ENCODE measurements around the gene LIX1.

The LIX1 gene

DNA sequence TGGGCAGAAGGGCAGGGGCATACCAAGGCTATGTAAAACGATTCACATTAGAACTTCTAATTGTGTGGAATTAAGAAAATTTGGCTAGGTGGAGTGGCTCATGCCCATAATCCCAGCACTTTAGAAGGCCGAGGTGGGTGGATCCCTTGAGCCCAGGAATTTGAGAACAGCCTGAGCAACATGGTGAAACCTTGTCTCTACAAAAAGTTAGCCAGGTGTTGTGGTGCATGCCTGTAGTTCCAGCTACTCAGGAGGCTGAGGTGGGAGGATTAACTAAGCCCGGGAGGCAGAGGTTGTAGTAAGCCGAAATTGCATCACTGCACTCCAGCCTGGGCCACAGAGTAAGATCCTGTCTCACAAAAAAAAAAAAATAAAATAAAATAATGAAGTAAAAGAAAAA, 65.2 kb downstream of the LIX1 start:
- DNase-seq (ENCODE audit: extremely low read depth in 1 of 2, low read depth in 1 of 2) = no peak

DNA sequence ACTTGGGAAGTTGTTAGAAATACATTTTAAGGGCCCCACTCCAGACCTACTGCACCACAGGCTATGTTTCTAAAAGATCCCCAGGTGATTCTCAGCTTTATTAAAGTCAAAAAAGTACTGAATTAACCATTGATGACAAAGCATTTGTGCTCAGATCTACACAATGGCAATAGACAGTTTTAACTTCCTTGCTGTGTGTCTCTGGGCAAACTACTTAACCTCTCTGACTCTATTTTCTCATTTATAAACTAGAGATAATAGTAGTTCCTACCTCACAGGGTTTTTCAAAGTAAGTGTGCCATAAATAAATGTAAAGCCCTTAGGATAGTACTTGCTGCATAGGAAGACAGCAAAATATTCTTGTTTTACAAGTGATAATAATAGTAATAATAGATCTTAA, 66.3 kb downstream of the LIX1 start:
- DNase-seq (ENCODE audit: extremely low read depth in 1 of 2, low read depth in 1 of 2) = no peak

DNA sequence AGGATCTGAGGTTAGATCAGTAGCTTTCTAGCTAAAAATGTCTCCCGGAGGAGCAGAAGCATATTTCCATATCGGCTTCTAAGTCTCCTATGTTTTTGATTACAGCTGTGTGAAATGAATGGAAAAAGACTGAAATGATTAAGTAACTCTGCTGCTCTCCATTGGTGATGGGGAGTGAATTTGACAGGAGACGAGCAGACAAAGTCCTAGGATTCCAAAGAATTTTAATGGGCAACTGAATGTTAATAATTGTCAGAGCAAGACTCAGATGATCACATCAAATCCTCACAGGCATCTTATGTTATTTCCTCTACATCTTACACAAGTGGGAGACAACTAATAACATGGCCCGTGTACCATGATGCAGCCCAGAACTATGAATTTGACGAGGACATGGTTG, 66.8 kb downstream of the LIX1 start:
- no peak for DNase-seq (ENCODE audit: extremely low read depth in 1 of 2, low read depth in 1 of 2)

DNA sequence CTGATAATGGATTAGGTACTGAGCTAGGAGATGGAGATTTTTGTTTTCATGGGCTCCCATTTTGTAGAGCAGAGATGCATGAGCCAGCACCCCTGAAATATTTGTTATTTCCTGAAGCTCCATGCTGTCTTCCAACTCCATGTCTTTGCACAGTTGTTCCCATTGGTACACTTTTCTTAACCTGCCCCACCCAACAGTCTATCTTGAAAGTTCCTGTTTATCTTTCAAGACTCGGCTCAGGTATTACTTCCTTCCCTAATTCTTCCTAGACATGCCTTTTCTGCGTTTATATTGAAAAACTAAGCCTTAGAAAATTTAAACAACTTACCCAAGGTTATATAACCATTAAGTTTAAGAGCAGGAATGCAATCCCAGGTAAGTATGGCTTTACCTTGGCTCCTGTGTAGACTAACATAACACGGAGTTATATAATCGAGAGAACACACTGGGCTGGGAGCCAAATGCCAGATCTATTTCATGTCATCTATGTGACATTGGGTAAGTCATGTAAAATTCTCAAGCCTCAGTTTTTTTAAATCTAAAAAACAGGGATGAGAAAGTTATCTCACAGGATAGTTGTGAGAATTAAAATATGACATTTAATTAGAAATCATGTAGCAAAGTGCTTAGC, 67.4 kb downstream of the LIX1 start:
- DNase-seq (ENCODE audit: extremely low read depth in 1 of 2, low read depth in 1 of 2) = no peak

DNA sequence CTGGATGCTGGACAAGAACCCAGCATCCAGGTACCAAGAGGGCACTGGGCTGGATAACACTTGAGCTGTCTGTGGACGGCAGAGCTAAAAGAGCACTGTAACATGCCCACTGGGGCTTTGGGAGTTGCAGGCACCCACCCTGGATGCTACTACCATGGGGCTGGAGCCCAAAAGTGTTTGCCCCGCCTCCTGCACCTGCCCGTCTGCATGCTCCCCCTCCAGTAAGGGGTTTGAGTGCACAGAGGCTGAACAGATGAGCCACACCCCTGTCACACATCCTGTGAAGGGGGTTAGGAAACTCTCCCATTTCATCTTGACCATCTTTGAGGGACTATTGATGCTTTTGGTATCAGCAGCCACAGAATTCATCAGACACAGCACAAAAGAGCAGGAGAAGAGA, 69.0 kb downstream of the LIX1 start:
- no peak for DNase-seq (ENCODE audit: extremely low read depth in 1 of 2, low read depth in 1 of 2)

DNA sequence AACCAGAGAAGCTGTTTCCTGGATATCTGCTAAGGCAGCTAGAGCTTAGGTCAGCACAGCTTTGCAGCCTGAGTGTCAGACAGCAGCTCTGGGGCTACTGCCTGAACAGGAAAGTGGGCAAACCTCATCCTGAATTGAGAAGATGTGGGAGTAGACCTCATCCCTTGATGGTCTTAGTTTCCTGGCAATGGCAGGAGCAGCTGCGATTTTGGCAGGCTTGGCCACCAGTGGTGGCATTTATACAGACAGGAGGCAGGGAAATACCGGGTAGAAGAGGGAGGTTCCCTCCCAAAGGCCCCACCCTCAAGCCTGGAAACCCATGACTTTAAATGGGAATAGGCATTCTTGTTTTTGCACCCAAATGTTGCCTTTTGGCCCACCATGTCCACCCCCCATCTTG, 69.7 kb downstream of the LIX1 start:
- DNase-seq (ENCODE audit: extremely low read depth in 1 of 2, low read depth in 1 of 2) = no peak

DNA sequence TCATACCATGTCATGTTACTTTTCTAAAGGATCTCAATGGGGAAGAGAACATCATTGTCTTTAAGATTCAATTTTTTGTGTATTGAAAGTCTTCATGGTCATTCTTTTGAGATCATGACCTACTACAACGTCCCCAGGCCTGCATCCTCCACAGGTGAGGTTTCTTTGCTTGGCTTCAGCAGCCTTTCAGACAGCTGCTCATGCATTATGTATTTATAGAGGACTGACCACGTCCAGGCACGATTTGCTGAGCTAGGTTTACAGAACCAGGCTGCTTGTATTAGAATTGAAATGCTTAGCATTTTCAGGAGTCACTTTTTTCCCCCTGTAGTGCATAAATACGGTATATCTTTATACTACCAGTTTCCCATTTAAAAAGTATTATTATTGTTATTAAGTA, 70.4 kb downstream of the LIX1 start:
- DNase-seq (ENCODE audit: extremely low read depth in 1 of 2, low read depth in 1 of 2) = no peak

DNA sequence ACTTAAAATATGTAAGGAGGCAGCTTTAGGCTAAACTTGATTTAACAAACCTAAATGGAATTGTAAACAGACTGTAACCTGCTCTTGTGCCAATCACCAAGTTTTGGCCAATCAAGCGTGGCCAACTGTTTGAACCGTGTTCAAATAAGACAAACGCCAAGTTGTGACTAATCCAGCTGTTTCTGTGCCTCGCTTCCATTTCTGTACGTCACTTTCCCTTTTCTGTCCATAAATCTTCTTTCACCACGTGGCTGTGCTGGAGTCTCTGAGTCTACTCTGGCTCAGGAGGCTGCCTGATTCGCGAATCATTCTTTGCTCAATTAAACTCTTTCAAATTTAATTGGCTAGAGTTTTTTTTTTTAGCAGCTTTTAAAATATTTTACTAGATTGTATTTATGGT, 71.3 kb downstream of the LIX1 start:
- DNase-seq (ENCODE audit: extremely low read depth in 1 of 2, low read depth in 1 of 2) = no peak

DNA sequence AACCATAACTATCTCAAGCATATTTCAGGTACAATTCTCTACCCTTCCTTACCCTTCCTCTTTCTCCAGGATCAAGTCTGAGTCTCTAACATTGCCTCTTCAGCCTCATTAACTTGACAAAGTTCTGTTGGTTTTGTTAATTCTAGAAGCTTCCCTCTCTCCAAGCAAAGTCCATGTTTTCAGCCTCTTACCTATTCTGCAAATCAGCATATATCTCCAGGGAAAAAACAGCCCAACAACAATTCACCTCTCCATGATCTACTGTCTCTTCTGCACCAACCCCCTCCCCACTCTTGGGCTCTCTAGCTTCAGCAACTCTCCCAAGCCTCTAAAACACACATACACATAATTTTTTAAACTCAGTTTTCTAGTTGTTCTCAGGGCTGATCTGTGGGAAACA, 72.2 kb downstream of the LIX1 start:
- DNase-seq (ENCODE audit: extremely low read depth in 1 of 2, low read depth in 1 of 2) = no peak

DNA sequence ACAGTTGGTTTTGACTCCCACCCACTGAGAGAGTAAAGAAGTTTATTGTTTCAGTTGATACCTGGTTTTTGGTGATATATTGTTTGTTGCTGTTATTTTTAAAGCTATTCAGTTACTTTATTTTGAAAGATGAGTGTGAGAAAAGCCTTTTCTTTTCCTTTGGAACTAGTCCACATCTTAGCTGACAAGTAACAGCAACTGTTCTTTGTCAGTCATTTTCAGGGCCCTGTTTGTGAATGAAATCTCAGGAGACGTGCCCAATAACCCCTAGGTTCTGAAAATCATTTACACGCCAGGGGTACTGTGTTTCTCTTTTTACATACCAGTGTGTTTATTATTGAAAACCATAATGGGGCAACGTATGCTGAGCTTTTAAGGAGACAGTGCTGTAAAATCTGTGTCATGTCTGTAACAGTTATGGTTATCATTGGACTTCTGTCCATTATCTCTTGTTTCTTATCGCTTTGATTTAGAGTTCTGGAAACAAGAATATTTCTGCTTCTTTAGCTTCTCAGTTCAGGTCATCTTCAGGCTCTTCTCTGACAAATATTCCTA, 75.0 kb downstream of the LIX1 start:
- DNase-seq (ENCODE audit: extremely low read depth in 1 of 2, low read depth in 1 of 2) = no peak

DNA sequence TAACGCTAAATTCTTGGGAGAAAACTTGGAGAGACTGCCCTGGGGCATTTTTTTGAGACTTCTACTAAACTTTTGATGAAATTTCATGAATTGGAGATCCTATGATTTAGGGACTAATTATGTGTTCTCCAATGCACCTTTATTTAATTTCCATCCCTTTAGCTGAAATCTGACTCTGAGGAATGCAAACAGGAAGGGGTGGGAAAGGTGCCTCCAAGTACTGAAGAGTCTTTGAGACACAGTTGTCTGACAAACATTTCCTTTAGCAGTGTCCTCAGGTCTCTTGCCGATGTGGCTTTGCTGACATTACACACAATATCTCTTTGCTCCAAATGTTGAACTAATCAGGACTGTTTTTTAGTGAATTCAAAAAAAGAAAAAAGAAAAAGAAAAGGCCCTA, 76.9 kb downstream of the LIX1 start:
- no peak for DNase-seq (ENCODE audit: extremely low read depth in 1 of 2, low read depth in 1 of 2)

DNA sequence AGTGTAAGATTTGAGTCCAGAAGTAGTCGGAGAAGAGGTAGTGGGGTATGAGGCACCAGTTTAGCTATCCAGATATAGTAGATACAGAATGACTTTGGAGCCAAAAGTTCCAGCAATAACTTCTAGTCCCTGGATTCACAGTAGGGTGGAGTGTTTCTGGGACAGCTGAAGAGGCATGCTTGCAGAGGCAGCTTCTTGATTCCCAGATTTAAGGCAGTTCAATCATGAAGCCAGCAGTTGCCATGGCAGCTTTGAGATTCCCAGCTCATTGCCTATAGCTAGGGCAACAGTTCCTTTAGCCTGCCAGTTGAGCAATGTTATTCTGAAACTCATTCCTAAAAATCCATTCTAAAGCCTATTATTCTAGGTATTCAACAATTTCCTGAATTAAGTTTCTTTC, 79.2 kb downstream of the LIX1 start:
- no peak for DNase-seq (ENCODE audit: extremely low read depth in 1 of 2, low read depth in 1 of 2)

DNA sequence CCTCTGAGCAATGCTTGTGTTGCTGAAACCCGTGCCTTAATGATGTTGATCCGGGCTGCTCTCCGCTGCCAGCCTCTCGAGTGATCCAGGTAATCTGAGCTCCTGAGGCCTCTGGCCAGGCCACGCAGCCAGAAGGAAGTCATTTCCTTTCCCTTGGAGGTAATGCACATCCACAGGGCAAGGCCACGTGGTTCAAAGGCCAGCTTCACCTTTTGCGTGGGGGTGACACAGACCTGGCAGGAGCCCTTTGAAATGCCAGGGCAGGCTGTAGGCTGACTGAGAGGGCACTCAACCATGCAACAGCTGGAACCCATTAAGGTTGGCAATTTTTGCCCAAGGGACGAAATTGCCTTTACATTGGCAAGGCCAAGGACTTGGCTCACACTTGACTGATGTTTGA, 80.4 kb downstream of the LIX1 start:
- DNase-seq (ENCODE audit: extremely low read depth in 1 of 2, low read depth in 1 of 2) = no peak

DNA sequence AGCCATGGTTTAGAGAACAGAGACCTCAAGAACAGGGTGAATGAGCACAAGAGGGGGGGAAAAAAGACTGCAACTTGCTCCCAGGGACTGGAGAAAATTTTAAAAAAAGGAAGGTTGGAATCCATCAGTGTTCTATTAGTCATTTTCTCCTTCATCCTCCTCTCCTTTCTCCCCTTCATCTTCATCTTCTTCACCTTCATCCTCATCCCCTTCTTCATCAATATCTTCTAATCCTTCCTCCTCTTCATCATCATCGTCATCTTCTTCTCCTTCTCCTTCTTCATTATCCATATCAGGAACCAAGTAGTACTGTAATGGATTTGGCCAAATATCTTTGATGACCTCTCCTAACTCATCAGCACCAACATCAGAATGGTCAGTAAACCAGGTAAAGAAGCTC, 86.1 kb downstream of the LIX1 start:
- no peak for DNase-seq (ENCODE audit: extremely low read depth in 1 of 2, low read depth in 1 of 2)

DNA sequence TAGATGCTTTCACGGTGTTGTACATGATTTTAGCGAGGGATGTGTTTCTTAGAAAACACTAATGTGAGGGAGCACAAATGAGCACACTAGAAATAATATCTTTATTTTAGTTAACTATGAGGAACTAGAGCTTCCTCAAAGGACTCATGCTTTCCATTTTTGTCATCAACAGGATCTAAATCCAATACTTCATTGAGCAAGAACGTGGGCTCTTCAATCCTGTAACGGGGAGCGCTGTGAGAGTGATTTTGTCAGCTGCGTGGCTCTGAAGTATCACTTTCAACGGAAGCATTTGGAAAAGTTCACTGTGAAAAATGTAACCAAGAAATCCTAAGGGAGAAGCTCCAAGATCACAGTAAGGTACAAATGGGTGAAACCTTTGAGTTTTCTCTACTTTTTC, 93.2 kb downstream of the LIX1 start:
- no peak for DNase-seq (ENCODE audit: extremely low read depth in 1 of 2, low read depth in 1 of 2)

DNA sequence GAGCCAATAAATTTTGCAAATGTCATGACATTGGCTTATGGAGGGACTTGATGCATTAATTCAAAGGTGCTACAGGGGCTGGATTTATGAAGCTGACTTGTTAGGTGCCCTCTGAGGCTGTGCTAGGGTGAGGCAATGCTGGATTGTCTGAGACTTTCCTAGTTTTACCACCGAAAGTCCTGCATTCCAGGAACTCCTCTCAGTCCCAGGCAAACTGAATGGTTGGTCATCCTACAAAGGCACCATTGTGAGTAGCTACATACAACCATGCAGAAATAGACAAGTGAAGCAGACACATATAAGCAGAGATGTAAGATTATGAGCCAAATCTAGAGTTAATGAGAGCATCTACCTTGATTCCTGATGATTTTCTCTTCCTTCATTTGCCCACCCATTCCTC, 95.3 kb downstream of the LIX1 start:
- DNase-seq (ENCODE audit: extremely low read depth in 1 of 2, low read depth in 1 of 2) = no peak

DNA sequence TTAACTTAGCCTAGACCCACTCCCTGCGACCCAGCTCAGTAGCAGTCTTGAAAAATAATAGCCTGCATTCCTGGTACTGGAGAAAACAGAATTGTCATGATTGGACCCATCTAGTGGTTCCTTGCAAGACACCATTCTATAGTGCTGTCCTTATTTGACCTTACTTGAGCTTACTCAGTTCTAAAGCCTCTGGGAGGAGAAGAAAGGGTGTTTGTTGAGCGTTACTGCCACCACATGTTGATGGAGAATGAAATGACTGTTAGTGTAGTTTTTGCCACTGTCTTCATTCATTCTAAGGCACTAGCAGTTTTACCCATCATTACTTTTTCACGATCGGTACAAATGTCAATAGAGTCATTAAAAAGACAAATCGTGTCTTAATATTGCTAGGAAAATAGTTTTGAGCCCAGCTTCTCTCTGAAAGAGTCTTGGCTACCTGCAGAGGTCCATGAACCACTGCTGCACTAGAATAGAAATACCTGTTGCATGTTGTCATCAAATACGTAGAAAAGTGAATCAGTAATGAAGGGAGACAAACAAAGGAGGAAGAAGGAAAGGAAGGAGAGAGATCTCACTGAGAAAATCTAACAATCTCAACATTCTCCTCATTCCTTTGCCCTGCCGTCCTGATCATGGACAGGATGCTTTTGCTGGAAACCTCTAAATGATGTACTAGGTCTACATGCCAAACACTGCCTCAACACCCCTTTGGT, 96.0 kb downstream of the LIX1 start:
- no peak for DNase-seq (ENCODE audit: extremely low read depth in 1 of 2, low read depth in 1 of 2)

DNA sequence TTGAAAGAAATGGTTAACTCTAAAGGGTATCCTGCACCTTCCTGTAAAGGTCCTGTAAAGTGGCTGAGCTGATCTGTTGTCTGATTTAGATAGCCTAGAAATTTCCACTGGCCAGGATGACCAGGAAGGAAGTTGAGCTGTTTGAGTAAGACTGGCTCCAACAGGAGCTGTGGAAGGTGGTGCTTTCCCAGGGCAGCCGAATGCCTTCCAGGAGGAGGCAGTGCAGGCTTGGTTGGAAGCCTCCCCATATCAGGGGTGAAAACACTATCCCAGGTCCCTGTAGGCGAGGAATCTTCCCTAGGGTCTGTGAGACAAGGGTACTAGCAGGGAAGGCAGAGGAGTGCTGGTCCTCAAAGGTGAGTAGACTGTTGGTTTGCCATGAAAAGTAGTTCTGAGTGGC, 98.4 kb downstream of the LIX1 start:
- DNase-seq (ENCODE audit: extremely low read depth in 1 of 2, low read depth in 1 of 2) = no peak

DNA sequence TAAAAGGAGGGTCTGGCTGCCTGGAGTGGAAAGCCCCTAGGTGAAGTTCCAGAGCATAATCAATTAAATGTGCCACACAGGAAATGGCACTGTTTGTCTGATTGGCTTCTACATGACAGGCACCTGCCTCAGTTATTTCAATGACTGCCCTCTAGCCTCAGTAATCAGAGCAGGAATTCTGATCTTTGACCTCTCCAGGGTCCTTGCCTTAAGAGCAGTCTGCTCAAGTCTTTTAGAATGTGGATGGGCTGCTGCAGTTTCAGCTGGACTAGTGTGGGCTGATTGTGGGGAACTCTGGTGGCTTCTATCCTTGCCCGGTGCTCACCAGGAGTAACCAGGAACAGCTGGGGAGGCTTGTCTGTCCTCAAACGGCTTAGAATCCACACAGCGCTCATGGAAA, 98.9 kb downstream of the LIX1 start:
- DNase-seq (ENCODE audit: extremely low read depth in 1 of 2, low read depth in 1 of 2) = no peak

DNA sequence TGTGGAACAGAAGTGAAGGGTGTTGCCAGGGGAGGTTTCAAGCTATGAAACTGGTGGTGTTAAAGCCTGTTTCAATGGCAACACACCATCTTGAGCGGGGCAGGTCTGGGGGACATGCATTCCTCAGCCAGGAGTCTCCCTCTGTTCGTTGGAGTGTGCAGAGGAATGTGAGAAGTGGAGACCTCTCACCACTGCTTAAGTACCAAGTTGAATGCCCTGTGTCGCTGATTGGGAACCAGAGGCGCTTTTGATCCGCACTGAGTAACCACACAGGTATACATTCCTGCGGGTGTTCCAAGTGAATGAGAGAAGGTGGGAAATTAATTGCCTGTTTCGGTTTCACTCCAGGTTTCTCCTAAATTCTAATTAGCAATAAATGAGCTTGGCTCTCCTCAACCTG, 99.4 kb downstream of the LIX1 start:
- DNase-seq (ENCODE audit: extremely low read depth in 1 of 2, low read depth in 1 of 2) = no peak
